Testis (tissue), 3 donors: ENCODE measurements around the gene ENAH. TPM values are rescaled to one million over a fixed set of nuclear protein-coding genes. Genes with fewer than 3 reads are reported as not detected.

Experiments used
- DNase-seq: peaks from one replicate; pipeline ENCODE4 v3.0.0-alpha.2; 2019
- H3K27ac ChIP-seq, 2 donors: fragments of 200-600 bp; sonication (generic); one replicate each; pipeline ENCODE4 v1.5.1; 2019
- H3K27me3 ChIP-seq: fragments of 200-600 bp; sonication (generic); one replicate; pipeline ENCODE4 v1.5.1; 2019
- H3K36me3 ChIP-seq: fragments of 200-600 bp; sonication (generic); one replicate; pipeline ENCODE4 v1.5.1; 2017; ENCODE audit warnings: low read depth; ENCODE audit errors: missing control alignments
- H3K4me1 ChIP-seq: fragments of 200-600 bp; sonication (generic); one replicate; pipeline ENCODE4 v1.5.1; 2019
- H3K4me3 ChIP-seq, 2 donors: fragments of 200-600 bp; sonication (generic); one replicate each; pipeline ENCODE4 v1.5.1; 2017 to 2019
- H3K9me3 ChIP-seq: fragments of 200-600 bp; sonication (generic); one replicate; pipeline ENCODE4 v1.5.1; 2017
- CTCF ChIP-seq, 3 experiments: fragments of 450-650 bp in 2 of 3; fragments of 200-600 bp in 1 of 3; sonication (generic) in 1 of 3; IDR thresholded peaks; one replicate each; pipeline ENCODE4 v1.5.1; 2016 to 2019; ENCODE audit warnings: antibody characterized with exemption in 3 of 3, mild to moderate bottlenecking in 2 of 3, moderate library complexity in 1 of 3
- POLR2A ChIP-seq: fragments of 450-650 bp; IDR thresholded peaks from one replicate; pipeline ENCODE4 v1.6.1; 2017; ENCODE audit warnings: antibody characterized with exemption, mild to moderate bottlenecking, moderate library complexity
- WGBS, 2 donors: methylation state at CpG; one replicate each; pipeline ENCODE4 v1.1.5; 2018; 5-methylcytosine and 5-hydroxymethylcytosine counted together
- intact Hi-C: fragments of 100-400 bp; cut with DNase I; formaldehyde crosslinking; loops from one replicate; pipeline ENCODE4 v1.15.1; 2023; ENCODE audit warnings: low total_unique reads
- polyA plus RNA-seq: library from polyadenylated mRNA; stranded (reverse); fragments of 350-450 nt; fragmentation: Illumina TruSeq; extraction: RNeasy Lipid Tissue Mini Kit (QIAGEN cat#74804); gene quantifications from one replicate; pipeline ENCODE4 v1.2.3, GENCODE V29; 2014; ENCODE audit warnings: low read depth, low replicate concordance; ENCODE audit not compliant: insufficient read depth
- total RNA-seq, 2 donors: library from RNA; depleted of rRNA; stranded (reverse); fragments of >200 nt; gene quantifications; one replicate each; pipeline ENCODE4 v1.2.3, GENCODE V29; 2016

Gene ENAH
- total and polyA plus RNA-seq, 3 donors from 2014 or later = 84.3 to 132 (median 122) TPM

DNA sequence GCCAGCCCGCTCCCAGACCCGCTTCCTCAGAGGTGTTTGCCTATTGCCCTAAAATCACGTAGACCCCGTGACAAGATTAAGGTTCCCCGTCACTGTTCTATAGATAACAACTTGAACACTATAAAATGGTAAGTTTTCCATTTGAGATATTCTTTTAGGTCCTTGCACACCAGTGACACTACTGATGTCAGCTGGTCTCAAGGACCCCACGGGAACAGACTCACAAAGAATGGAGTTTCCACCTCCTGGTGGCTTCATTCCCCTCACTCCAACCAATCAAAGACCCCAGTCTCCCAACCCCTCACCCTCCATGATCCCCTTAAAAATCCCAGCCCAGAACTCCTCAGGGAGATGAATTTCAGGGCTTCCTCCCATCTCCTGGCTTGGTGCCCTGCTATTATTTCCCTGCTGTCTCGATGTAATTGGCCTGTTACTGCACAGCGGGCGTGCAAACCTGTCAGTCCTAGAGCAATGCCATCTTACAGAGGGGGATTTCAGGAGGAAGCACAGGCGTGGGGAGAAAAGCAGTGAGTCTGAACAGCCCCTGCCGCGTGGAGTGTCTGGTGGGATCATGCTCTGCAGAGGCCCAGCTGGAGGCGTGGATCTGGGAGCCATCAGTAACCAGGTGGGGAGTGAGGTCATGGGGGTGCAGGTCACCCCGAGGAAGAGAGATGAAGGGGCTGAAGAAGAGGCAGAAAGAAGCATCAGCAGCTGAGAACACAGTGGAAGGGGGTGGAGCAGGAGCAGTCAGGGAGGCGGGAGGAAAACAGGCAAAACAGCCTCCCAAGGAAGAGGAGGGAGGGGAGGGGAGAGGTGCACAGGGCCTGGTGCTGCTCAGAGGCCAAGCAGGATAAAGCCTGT, 190.0 kb downstream of the ENAH start:
- no peak overlapping the region for H3K4me3 ChIP-seq
- intact Hi-C loops = no loop called here
- DNase-seq = no peak
- H3K27ac ChIP-seq = no peak overlapping the region
- H3K9me3 ChIP-seq = no peaks in the 10 kb centered on the region
- H3K4me1 ChIP-seq = peaks cover 22% of the 10 kb centered on the region
- H3K27me3 ChIP-seq = no peaks in the 10 kb centered on the region
- H3K36me3 ChIP-seq = no peaks in the 10 kb centered on the region
- TF ChIP-seq CTCF (IDR thresholded peaks at IDR 0.05) = no peak
- 66 to 72% methylated on average over 15 of the region's 15 CpGs for WGBS, 2 donors

DNA sequence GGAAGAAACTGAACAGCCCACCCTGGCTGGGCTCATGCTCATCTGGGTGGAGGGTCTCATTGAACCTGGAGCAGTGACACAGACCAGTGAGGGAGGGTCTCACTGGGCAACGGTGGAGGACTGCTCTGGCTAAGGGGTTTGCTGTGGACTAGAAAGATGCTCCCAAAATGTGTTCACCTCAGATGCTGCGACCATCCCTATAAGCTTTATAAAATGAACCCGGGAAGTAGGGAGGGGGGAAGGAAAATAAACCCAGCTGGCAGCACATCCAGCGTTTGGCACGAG, 190.6 kb downstream of the ENAH start:
- no peaks in the 10 kb centered on the region for H3K36me3 ChIP-seq
- peaks cover 16% of the 10 kb centered on the region for H3K4me1 ChIP-seq
- no peak for DNase-seq
- H3K4me3 ChIP-seq = no peak overlapping the region
- 67 to 74% methylated on average over 5 of the region's 5 CpGs for WGBS, 2 donors
- TF ChIP-seq POLR2A (no peak), CTCF (IDR thresholded peaks at IDR 0.05) (no peak)
- intact Hi-C loops = no loop called here
- H3K9me3 ChIP-seq = no peaks in the 10 kb centered on the region
- no peaks in the 10 kb centered on the region for H3K27me3 ChIP-seq
- H3K27ac ChIP-seq = no peak overlapping the region

DNA sequence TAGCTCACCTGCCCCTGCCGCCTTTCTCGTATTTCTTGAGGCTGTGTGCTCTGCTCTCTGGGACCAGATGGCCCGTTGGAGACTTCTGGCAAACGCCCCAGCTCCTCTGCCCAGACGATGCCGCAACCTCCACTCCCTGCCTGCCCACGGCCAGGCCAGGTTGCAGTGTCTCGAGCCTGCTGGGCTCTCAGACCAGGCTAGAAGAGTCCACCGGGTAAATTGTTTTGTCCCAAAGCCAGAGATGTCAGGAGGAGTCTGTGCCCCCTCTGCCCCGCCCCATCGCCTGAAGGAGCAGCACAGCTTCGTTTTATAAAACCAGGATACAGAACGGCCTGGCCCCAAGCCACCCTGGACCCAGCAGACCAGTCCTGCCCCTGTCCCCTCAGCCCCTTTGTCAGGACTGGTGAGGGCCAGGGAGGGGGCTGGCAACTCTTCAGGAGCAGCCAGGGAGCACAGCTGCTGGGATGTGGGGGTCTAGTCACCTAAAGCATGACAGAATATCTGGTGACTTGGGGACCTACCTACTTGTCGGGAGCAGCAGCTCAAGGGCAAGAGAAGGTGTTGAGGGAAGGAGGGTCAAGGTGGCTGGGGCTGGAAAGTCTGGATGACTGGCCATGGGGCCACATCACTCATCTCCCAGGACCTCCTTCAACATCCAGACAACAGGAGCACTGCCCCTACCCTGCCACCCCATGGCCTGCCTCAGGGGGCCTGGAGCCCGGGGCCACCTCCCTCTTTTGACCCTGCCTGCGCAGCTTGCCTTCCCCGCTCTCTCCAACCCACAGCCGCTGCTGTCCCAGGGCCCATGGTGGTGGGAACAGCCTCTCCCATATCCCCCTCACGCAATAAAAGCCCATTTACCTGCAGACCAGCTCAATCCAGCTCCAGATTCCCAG, 191.1 kb downstream of the ENAH start:
- Histone ChIP-seq H3K36me3 (no peaks in the 10 kb centered on the region), H3K27me3 (no peaks in the 10 kb centered on the region), H3K4me1 (peaks cover 16% of the 10 kb centered on the region), H3K27ac (no peak overlapping the region), H3K4me3 (no peak overlapping the region), H3K9me3 (no peaks in the 10 kb centered on the region)
- TF ChIP-seq CTCF (IDR thresholded peaks at IDR 0.05) = no peak
- no peak for TF ChIP-seq POLR2A
- 59 to 65% methylated on average over 11 to 19 of the region's 19 CpGs for WGBS, 2 donors
- intact Hi-C loops = no loop called here
- peak; percentile 44 for DNase-seq

DNA sequence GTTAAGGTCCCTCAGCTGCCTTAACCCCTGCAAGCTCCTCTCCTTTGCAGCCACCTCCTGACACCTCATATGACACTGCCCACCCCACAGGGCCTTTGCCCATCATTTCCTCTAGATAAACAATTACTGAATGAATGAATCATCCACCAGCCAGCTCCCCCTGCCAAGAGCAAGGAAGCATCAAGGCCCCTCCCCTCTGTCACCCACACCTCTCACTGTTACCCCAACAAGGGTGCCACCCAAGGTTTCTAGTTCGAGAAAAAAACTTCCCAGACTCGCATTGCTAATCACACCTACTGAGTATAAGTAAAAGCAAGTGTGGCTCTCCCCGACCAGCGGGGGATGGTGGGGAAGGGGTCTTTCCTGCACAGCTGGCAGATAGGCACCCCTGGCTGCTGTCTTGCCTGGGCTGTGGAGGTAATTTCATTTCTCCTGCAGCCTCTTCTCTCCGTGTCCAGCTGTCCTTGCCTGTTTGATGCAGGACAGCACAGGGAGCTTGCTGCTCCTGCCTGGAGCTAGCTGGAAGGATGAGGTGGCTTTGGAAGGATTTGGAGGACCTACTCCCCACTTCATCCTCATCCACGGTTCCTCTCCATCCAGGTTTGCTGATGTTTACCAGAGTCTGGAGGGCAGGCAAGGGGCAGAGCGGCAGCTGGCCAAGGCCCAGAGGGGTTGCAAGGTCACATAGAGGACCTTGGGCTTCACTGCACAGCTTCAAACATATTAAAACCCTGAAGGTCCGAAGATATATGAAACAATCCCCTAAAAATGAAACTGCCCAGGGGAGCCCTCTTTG, 192.0 kb downstream of the ENAH start:
- Histone ChIP-seq H3K27me3 (no peaks in the 10 kb centered on the region), H3K9me3 (no peaks in the 10 kb centered on the region), H3K27ac (no peak overlapping the region), H3K36me3 (no peaks in the 10 kb centered on the region), H3K4me1 (peaks cover 16% of the 10 kb centered on the region), H3K4me3 (no peak overlapping the region)
- 73 to 74% methylated on average over 8 of the region's 8 CpGs for WGBS, 2 donors
- TF ChIP-seq POLR2A = no peak
- no peak for TF ChIP-seq CTCF (IDR thresholded peaks at IDR 0.05)
- intact Hi-C loops = no loop called here
- no peak for DNase-seq
